HG02798 (cell line): Measurements from ENCODE around the gene FOXC2.

Experiments
- ATAC-seq: cut with Tn5 transposase; IDR thresholded peaks from one replicate; pipeline ENCODE4 v1.9.1; 2021; ENCODE audit warnings: mild to moderate bottlenecking; ENCODE audit not compliant: unreplicated experiment, poor library complexity

FOXC2 gene

GRCh38 chr16:86604436-86605193, 38.0 kb downstream of the FOXC2 start:
- ATAC-seq = peak; percentile 88

GRCh38 chr16:86605950-86606349, 39.3 kb downstream of the FOXC2 start:
- no peak for ATAC-seq

- no peak for ATAC-seq
Measured at GRCh38 chr16:86608301-86608747, 41.7 kb downstream of the FOXC2 start.

- no peak for ATAC-seq
Measured at GRCh38 chr16:86609115-86609514, 42.5 kb downstream of the FOXC2 start.

- no peak for ATAC-seq
Measured at GRCh38 chr16:86609661-86610060, 43.0 kb downstream of the FOXC2 start.

- no peak for ATAC-seq
Measured at GRCh38 chr16:86610779-86611524, 44.3 kb downstream of the FOXC2 start.

- no peak for ATAC-seq
Measured at GRCh38 chr16:86611525-86611855, 44.9 kb downstream of the FOXC2 start.

GRCh38 chr16:86611941-86612340, 45.3 kb downstream of the FOXC2 start:
- ATAC-seq = no peak

GRCh38 chr16:86614699-86615098, 48.1 kb downstream of the FOXC2 start:
- no peak for ATAC-seq

- ATAC-seq = no peak
Measured at GRCh38 chr16:86616906-86617305, 50.3 kb downstream of the FOXC2 start.

GRCh38 chr16:86618431-86619238, 52.0 kb downstream of the FOXC2 start:
- no peak for ATAC-seq
